KG1 (cell line): ENCODE results near the gene APOL2.
"Not testable (repeated sequence)": the region's sequence is repeated elsewhere in the genome, so short reads cannot be mapped to it uniquely, and the experiment has no call there.

Experiments
- DNase-seq: peaks from one replicate; lab custom pipeline; 2025; lab: John Stamatoyannopoulos, UW

Gene APOL2

DNA sequence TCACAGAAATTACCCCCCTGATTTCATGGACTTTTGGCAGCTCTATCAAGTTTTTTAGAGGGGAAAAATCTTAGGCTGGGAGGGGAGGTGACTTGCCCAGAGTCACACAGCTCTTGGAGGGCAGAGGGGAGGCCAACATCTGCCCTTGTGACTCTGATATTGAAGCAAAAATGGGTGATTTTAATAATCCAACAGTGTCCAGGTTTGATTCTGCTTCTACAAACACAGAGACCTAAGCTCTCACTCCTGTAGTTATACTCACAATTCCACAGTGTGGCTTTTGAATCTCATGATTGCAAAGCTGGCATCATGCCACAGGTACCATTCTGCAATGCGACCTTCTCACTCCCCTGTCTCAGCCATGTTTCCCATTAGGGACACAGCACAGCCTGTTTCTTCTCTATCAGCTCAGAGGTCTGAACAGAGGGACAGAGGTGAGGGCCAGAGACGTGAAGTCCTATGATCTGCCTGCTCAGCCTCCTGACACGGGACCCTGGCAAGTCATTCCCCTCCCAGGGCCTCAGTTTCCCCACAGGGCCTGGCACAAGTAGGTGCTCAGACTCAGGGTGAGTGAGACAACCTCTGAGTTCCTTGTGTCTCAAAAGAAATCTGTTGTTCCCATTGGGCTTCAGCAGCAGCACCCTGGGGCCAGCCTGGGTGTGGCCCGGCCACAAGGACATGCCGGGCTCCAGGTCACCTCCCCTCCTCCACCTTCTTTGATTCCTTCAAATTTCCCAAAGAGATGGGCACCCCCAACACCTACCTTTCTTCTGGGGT, 766 bp downstream of the APOL2 start:
- DNase-seq, result no peak

DNA sequence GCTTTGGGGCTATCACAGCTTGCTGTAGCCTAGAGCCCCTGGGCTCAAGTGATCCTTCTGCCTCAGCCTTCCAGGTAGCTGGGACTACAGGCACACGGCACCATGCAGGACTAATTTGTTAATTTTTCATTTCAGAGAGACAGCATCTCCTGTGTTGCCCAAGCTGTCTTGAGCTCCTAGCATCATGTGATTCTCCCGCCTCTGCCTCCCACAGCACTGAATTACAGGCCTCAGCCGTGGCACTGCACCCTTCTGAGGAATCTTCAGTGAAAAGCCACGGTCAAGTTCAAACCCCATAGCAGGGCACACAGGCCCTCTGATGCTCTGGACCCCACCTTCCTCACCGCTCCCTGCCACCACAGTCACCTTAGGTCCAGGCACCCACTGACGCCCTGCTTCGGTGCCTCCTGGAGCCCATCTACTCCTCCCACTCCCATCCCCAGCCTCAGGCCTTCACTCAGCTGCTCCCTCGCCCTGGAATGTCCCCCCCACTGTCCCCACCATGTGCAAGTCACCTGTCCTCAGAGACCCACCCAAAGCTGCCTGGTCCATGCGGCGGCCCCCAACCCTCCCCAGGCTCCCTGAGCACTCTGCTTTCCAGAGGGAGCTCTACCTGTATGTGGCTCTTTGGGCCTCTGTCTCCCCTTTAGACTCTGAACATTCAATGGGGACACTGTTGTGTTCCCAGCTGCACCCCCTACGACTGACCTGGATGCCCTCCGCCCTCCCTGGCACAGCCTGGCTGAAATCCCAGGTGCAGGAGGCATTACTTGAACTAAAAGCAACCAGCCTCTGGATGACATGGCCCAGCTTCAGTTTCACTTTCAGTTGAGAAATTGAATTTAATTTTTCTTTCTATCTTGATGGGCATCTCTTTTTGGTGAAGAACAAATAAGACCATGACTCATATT, 1.6 kb downstream of the APOL2 start:
- peak; percentile 12 for DNase-seq

DNA sequence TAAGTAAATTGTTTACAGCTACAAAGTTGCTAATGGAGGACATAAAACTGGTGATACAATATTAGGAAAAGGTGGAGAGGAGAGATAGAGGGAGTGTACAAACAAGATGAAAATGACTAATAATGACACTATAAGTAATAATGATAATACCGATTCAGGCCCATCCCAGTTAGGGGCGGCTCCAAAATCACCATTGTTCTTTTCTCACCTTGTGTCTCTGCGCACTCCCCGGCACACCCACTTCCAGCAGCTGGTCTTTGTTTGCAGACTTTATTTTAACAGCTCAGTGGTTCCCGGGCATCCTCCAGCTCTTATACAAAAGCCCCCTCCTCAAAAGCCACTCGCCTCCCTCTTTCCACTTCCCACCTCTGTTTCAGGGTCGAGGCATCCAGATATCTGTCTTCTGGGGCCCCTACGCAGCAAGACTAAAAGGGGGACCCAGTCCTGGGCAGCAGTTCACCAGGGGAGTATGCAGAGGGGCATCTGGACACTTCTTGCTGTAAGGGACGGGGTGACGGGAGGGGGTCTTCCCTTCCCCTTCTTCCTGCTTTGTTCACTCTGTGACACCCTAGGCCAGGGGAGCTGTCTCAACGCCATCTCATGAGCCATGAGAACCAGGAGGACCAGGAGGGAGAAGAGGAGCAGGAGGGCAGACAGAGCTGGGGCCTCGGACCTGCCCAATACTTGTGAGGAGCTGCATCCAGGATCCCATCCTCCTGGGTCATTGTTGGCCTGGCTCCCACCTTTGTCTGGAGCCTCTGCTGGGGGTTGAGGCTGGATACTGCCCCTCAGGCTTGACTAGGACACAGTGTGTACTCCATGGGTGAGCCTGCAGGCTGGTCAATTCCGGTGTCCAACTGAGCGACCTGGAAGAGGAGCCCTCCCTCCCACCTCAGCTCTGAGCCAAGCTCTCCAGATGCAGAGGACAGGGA, 2.7 kb downstream of the APOL2 start:
- DNase-seq, result no peak

DNA sequence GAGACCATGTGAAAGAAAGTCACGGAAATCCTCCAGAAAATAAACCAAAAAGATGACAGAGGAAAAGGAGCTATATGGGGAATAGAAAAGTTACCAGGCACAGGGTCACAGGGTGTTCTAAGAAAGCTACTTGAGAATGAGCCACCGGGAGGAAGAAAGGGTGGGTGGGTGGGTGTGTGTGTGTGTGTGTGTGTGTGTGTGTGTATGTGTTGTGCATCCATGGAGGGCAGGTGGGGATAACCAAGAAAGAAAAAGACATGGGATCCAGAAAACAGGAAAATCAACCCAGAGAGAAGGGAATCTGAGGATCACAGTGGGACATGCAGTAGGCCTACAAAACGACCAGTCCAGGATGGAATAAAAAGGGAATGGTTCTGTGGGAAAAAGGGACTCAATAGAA, 3.7 kb downstream of the APOL2 start:
- no peak for DNase-seq

DNA sequence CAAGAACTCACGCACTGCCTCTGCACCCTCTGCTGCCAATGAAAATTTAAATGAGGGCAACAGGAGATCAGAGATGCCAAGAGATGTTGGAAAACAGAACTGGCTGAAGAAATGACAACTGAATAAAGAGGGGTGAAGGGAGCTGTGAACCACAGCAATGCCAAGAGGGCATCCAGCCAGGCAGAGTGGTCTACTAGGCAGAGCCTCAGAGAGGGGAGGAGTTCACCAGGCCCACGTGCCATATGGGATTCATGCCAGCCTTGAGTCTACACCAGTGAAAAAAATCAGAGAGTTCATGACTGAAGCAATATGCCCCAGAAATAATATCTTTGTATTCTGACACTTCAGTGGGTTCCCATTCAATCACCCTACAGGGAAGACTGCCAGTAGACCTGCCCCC, 4.4 kb downstream of the APOL2 start:
- DNase-seq, result no peak

DNA sequence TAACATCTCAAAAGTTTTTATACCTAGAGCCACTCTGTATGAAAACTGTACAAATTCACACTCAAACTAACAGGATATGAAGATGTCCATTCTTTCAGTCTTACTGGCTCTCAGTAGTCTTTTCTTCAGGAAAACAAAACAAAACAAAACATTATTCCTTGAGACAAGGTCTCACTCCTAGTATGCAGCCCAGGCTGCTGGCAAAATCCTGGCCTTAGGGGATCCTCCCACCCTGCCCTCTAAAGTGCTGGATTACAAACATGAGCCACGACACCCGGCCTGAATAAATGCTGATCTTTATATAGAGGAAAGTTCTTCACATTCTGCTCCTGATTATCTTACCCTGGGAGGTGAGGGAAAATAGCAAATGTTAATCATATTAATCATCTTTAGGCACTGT, 5.1 kb downstream of the APOL2 start:
- DNase-seq, result no peak

DNA sequence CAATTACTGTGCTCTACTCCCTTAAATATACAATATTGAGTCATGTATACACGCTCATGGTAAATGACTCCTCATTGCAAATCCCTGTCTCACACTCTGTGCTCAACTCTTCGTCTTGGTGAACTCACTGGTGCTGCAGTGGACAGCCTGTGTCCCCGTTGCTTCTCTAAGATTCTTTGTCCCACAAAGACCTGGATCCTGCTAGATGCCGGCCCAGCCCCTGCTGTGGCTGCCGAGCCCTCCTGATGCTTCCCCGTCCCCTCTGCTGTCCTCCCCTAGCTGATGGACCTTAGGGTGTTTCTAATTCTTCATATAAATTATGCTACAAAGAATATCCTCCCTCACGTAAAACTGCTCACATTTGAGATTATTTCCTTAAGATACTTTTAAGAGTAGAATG, 5.5 kb downstream of the APOL2 start:
- no peak for DNase-seq

DNA sequence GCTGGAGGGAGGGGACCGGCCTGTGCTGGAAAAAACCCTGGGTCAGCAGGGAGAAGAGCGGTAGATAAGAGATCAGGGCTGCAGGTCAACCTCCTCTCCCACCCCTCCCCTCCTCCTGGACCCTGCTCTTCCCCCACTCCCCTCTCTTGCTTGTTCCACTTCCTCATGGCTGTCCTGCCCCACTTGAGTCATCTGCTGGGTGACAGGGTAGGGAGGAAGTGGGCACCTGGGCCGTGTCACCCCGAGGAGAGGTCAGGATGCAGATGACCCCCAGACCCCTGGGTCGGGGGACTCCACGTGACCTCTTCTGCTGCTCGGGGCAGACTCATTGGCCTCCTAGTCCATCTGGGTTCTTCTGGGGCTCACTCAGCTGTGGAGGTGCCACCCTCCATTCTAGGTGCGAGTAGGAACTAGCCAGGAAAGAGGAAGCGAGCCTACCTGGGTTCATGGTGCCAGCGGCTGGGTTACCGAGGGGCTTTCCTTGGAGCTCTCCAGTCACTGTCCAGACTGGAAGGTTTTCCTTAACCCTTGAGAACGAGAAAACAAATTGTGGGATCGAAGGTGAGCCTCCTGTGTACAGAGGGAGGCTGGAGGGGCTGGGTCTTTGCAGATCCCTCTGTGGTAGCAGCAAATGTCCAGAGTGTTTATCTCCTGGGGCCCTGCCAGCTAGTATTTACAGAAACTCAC, 6.5 kb downstream of the APOL2 start:
- DNase-seq, result no peak

DNA sequence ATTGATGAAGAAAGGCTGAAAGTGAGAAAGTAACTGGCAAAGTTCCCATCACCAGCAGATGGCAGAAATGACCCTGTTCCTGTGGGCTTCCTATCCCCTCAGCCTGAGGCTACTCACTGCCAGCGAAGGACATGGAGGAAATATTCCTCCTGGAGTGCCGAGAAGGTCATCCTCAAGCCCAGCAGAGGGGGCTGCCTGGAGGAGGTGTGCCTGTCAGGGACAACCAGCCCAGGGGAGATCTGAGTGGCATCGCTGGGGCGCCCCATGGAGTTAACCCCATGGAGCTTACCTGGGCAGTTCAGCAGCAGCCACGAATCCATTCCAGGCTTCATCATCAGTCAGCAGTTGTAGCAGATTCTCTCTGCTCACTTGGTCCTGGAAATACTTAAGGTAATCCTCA, 8.3 kb downstream of the APOL2 start:
- DNase-seq, result not testable (repeated sequence)

DNA sequence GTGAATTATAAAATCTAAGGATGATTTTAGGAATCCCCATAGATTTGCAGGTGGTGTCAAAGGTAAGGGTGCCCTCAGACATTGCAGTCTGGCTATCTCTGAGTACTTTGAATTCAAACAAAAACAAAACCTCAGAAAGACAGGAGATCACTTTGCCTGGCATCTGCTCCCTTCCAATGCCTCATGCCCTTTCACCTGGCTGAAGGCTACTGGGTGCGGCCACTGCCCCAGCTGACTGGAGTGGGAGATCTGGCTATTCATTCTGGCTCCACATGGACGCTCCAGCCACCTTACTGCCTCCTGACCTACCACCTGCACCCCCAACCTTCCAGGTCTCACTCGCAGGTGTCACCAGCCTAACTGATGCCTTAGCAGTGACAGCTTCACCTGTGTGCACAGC, 9.7 kb downstream of the APOL2 start:
- DNase-seq, result not testable (repeated sequence)

DNA sequence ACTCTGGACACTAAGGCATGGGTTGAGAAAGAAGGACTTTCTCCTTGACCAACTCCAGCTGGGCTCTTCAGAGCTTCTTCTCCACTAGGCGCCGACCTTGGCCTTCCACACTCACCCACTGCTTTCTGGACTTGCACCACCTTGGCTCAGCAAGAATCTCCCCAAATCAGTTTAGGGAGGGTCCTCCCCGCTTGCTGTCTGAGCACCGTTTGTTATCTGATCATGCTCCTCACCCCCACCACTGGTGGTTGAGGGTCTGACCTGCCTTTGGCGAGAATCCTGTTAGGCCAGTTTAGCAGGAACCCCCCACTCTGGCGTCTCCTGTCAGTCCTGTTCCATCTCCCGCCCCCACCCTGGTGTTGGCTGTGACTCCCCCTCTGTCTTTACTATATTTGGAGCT, 10.4 kb downstream of the APOL2 start:
- DNase-seq, result no peak

DNA sequence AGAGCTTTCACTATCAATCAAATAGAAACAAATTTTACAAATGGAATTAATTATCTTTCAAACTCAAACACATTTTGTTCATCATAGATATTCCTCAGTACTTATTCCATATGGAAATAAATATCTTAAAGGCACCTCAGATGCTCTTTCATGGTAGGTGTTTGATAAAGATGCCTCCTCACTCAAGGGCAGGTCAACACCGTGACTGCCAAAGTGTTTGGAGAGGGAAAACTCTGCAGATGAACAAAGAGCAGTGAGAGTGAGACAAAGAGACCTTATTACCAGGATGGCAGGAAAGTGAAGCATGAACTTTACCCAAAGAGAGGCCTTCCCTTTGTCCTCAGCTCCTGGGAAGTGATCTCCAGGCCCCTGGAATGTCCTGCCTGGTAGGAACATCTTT, 11.0 kb downstream of the APOL2 start:
- not testable (repeated sequence) for DNase-seq

DNA sequence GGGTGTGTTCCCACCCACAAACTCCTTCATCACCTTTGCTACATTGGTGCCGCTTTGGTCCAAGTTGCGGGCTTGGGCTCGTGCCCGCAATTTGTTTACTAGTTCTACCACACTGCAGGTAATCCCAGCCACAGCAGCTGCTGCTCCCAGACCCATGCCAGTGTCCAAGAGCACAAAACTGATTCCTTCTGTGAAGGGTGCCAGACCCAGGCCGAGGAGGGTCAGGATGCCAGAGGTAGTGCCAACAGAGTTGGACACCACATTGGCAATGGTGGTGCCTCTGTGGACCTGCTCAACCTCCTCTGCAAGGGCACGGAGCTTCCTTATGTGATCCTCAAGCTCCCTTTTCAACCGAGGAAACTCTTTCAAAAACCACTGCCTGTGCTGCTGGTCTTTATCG, 11.5 kb downstream of the APOL2 start:
- DNase-seq, result no peak

DNA sequence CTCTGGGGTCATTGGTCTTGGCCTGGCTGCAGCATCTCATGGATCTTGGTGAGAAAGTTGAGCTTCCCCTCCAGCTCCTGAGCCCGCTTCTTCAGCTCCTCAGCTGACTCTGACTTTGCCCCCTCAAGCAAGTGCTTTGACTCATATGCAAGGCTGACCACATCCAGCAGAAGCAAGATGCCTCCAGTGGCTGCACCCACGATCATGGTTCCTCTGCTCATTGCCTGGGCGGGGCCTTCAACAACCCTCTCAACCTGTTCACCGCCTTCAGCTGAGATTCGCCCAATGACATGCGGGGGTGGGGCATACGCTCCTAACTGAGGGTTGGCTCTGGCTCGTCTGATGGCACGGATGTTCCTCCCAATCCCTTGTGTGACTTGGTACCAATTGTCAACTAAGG, 11.9 kb downstream of the APOL2 start:
- DNase-seq, result no peak

DNA sequence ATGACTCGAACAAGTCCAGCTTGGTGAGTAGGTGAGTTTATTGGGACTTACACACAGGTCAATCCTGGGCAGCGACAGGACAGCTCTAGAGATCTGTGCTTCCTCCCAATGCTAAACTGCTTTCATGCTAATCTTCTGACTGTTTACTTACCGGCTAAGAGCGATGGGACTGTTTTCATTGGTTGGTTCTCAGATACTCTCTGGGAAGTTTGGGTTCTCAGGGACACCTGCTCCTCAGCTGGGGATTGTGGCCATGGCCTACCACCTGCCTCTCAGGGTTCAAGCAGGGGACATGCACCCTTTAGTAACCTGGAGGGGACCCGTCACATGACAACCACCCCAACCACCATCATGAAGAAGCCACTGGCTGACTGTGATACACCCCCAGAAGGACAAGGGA, 13.1 kb downstream of the APOL2 start:
- no peak for DNase-seq

DNA sequence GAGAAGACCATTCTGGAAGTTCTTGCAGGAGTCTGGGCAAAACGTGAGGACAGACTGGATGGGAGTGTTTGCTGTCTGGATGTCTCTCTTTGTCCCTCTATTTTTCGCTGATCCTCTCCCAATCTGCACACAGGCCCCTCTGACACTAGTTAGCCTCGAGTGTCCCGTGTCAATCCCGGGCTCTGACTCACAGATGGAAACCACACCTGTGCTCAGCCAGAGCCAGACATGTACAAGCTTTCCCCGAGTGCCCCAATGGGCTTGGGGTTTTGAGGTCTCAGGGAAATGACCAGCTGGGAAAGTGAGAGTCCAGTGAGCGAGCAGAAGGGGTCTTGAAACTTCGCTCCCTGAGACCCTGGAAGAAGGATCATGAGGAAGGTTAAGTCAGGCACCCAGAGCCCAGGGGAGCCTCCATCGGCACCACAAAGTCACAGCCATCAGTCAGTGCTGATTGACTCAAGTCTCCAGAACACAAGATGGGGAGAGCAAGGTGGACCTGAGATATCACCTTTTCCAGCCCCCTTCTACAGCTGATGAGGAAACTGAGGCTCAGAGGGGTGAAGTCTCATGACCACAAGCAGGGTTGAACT, 13.9 kb downstream of the APOL2 start:
- no peak for DNase-seq

DNA sequence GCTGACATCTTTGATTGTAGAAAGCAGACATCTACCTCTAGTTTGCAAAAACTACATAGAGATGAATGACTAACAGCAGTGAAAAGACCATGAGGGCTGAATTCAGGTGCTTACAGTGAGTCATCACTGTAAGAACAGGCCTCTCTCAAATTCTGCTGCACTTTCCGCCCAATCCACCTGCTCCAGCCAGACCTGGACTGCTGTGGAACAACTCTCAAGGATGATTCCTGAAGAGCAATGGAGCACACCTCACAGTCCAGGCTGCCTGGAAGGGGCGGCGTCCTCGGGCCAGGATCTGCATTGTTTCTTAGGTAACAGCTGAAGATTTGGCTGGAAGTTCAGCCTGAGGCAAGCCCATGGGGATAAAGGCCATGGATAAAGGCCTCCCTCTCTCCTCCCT, 15.1 kb downstream of the APOL2 start:
- no peak for DNase-seq

DNA sequence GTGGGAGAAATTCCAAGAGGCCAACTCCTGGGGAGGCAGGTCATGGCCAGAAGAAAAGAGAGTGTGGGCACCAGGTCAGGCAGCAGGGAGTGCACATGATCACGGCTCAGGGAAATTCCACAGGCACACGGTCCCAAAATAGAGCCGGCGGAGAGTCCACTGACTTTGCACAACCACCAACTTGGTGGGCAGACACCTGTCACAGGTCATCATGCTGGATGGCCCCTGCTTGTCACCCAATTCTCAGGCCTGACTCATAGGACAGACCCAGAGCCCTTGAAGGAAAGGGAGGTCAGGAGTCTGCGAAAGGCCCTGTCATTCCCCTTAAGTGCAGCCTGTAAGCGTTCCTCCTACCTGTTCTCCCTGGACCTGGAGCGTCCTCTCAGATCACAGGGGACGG, 15.8 kb downstream of the APOL2 start:
- no peak for DNase-seq

DNA sequence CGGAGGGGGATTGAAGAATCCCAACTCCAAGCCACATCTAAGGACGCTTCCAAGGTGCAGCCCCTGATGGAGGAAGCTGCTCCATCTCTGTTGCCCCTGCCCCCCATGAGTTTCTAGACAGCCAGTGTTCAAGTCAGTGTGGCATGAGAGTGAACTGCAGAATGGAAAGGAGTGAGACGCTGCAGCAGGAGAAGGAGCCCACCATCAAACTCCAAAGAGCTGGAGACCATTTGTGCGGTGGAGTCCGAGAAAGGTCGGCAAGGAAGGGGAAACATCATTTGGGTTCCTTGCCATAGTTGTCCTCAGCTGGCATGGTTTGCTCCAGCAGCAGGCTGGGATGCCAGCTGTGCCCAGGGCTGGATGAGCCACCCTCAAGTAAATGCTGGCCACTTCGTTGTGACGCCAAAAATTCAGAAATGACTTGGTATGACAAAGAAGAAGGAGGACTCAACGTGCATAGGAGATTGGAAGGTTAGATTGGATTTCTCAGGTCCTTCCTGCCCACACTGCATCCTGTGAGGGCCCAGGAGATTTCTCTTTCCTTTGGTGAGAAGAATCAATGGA, 16.4 kb downstream of the APOL2 start:
- DNase-seq, result no peak

DNA sequence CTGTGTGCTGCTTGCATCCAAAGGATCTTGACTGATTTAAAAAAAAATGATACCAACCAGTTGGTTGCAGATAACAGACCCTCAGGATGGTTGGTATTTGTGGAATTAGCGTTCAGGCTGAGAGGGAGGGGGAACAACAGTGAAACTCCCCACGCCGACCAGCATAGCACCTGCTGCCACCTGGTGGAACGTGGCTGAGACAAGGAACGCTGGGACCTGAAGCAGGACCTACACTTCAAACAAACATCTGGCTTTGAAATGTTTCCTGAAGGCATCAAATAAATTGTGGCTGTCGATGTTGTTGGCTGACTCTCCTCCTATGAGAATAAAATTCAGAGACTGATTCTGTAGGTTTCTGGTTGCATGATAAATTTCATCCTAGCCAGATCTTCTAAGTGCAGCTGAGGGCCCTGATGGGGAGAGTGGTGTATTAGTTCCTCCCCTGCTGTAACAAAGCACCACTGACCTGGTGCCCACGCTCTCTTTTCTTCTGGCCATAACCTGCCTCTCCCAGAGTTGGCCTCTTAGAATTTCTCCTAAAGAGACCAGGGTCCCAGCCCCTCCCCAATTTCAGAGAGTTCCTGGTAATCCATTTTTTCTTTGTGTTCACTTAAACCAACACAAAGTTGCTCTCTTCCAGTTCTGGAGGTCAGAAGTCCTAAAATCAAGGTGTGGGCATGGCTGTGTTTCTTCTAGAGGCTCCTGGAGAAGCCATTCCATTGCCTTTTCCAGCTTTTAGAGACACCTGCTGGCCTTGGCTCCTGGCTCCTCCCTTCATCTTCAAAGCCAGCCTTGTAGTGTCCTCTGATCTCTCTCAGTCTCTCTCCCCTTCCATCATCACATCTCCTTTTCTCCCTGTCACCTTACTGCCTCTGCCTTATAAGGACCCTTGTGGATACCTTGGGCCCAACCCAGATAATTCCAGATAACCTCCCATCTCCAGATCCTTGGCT, 17.3 kb downstream of the APOL2 start:
- peak; percentile 7 for DNase-seq
